Stimulated activated CD8-positive, alpha-beta memory T cell treated with anti-CD3 and anti-CD28 coated beads, Interleukin-15, amount 100 ng/mL, for 4 hours (primary cell): ENCODE measurements around the gene CLDND2.

Experiments
- DNase-seq, 2 donors: peaks; one replicate each; pipeline ENCODE4 v3.0.0-alpha.2; 2020; ENCODE audit warnings: low read depth in 2 of 2

Gene CLDND2

DNA sequence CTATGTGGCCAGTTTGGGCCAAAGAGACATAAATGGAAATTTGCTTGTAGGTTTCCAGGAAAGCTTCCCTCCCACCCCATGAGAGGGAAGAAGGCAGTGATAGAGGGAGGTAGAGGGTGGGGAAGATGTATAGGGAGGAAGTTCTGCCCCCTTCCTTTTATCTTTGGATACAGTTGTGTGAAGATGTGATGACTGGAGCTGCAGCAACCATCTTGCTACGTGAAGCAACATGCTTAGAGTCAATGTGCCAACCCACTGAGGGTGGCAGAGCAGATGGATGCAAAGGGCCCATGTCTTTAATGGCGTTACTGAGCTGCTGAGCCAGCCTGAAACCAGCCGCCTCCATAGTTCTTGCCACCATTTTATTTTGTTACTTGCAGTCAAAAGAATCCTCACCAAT lies 37.6 kb downstream of the CLDND2 start:
- no peak for DNase-seq

- no peak for DNase-seq
Observed at GRCh38 chr19:51330366-51330765, 38.4 kb downstream of the CLDND2 start.

GRCh38 chr19:51329411-51329810 lies 39.4 kb downstream of the CLDND2 start:
- no peak for DNase-seq

DNA sequence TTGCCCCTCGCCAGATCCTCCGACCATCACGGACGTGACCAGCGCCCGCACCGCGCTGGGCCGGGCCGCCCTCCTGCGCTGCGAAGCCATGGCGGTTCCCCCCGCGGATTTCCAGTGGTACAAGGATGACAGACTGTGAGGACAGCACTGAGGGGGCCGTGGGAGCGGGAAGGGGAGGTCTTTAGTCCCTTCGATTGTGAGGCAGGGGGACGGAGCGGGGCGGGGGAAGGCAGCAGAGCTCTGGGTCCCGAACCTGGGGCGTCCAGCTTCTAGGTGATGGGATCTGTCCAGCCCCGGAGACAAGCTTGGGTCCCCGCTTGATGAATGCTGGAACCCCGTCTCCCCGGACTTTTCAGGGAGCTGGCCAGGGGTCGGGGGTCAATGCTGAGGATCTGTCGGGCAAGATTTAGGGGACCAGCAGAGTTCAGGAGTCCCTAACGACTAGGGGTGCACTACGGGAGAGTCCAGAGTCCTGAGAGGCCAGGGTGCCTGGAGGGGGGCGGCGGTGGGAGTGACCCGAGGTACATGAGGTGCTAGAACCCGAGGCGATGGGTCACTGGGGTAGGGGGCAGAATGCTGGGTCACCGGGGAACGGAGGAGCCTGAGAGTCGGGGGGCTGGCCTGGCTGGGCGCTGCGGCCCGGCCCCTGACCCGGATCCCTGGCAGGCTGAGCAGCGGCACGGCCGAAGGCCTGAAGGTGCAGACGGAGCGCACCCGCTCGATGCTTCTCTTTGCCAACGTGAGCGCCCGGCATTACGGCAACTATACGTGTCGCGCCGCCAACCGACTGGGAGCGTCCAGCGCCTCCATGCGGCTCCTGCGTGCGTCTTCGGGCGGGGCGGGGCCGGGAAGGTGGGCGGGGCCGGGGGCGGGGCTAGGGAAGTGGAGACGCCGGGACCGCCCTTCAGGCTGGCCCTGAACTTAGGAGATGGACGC lies 41.5 kb downstream of the CLDND2 start:
- no peak for DNase-seq

DNA sequence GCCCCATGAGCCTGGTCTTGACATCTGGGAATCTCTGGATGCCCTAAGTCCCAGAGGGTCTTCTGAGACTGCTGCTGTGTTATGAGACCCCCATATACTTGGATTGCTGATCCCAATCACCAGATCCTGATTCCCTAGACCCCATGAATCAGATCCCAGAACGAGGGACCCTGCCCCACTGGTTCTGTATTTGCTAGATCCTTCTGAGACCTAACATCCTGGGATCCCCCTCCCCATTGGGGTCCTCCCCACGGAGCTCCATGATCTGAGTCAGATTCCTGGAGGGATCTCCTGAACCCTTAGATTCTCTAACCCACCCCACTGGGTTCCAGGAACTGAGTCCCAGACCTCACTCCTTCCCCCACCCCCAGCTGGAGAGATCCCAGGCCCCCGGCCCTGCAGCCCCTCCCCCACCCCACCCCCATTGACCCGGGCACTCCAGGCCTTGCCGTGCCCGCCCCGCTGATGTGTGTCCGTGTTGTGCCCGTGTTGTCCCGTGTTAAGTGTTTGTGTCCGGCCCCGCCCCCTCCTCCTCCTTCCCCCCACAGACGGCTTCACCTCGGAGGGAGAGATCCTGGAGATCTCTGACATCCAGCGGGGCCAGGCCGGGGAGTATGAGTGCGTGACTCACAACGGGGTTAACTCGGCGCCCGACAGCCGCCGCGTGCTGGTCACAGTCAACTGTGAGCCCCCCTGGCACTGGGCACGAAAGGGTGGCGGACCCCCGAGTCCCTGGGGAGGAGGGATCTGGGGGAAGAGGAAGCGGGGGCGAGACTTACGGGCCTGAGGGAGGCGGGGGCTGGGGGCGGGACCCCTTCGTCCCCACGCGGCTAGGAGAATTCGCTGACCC lies 42.4 kb downstream of the CLDND2 start:
- DNase-seq: no peak

GRCh38 chr19:51325161-51325976 lies 43.4 kb downstream of the CLDND2 start:
- no peak for DNase-seq

DNA sequence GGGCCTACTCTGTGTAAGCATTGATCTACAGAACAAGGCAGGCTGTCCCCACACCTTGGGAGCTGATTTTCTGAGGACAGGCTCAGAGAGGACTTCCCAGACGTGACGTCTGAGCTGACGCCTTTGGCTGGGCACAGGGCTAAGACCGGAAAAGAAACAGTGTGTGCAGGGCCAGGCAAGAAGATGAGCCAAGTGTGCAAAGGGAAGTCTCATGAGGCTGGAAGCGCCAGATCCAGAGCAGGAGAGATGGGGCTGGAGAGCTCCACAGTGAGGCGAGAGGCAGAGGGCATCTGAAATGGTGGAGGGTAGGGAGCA lies 44.7 kb downstream of the CLDND2 start:
- no peak for DNase-seq

DNA sequence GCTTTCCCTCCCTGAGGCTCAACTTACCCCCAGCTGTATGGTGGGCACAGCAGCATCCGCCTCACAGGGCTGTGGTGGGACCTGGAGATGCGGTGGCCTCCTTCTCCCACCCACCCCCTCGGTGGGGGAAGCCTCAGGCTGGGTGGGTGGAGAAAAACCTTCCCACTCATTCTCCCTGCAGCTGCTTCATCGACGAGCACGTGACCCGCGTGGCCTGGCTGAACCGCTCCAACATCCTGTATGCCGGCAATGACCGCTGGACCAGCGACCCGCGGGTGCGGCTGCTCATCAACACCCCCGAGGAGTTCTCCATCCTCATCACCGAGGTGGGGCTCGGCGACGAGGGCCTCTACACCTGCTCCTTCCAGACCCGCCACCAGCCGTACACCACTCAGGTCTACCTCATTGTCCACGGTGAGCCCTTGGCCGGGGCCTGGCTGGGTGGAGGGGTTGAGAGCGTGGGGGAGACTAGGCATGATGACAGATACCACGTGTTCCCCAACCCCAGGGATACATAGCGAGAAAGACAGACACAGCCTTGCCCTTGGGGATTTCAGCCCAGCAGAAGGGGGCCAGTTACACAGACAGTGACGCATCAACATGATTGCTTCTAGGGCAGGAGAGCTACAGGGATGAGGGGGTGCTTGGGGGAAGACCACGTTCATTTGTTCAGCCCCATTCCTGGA lies 45.2 kb downstream of the CLDND2 start:
- no peak for DNase-seq

DNA sequence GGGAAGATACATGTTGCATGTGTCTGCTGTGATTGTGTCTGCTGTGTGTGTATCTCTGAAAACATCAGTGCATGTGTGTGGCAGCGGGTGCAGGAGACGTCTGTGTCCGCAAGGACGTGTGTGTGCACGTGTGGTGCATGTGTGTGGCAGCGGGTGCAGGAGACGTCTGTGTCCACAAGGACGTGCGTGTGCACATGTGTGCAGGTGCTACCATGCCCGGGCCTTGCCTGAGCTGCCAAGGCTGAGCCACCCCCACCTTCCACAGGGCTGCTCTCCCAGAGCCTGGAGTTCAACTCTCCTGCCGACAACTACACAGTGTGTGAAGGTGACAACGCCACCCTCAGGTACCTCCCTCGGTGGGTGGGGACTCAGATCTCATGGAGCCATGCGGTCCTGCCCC lies 47.0 kb downstream of the CLDND2 start:
- DNase-seq: no peak

DNA sequence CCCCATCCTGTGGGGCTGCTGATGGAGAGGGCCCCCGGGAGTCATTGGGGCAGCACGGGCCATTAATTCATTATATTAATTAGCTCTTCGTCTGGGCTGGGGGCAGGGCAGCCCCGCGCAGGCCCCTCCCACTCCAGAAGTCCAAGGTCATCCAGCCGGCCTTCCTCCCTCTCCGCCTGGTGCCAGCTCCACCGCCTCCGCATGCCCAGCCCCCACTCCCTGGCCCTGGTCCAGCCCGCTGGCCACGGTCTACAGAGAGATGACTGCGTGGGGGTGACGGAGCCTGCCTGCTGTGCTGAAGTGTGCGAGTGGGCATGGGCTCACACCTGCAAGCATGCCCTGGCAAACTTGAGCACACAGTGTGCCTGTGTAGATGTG lies 48.5 kb downstream of the CLDND2 start:
- DNase-seq: no peak

- DNase-seq: no peak
Observed at GRCh38 chr19:51319649-51320279, 49.0 kb downstream of the CLDND2 start.

DNA sequence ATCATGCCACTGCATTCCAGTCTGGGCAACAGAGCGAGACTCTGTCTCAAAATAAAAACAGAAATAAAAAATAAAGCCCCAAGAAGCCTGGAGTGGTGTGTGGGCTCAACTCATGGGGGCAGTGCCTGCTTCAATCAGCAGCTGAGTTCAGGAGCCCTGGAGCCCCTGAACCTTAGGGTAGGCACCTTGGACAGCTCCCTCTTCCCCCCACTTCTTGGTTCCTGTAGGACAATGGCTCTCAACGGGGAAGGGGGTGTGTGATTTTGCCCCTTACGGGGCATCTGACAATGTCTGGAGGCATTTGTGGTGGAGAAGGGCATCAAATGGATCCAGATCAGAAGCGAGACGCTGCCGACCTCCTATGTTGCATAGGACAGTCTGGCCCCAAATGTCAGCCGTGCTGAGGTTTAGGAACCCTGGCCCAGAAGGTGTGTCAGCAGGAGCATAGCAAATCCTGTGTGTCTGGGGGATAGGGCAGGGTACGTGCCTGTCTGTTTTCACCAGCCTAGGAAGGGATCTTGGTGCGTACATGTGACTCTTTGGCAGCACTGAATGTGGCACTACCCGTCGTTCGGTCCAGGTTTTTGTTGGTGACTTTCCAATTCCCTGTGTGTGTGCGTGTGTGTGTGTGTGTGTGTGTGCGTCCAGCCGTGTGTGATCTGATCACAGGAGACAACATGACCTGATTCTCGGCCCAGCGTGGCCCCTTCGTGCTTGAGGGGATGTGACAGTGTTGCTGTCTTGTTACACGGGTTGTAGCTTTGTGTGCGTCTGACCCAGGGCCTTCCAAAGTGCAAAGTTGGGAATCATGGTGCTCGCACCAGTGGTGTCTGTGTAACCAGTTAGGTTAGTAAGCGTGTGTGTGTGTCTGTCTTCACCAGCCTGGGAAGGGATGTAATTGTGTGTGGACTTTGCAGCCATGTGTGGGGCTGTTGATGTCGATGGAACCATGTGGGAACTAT lies 49.8 kb downstream of the CLDND2 start:
- no peak for DNase-seq

DNA sequence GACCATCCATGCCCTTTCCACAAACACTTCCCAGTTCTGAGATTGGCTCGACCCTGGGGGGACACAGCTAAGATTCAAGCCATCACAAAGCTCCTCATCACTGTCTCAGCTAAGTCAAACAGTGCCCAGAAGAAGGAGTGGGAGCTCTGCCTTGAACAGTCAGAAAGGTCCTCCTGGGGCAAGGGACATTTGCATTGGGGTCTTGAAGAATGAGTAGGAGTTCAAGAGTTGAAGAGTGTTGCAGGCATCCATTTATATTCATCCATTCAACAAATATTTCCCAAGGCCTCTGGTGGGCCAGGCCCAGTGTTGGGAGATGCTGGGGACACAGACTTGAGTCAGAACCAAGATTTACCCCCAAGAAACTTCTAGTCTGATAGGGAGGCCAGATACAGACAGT lies 50.8 kb downstream of the CLDND2 start:
- DNase-seq: no peak

- no peak for DNase-seq
Observed at GRCh38 chr19:51317376-51317775, 51.4 kb downstream of the CLDND2 start.
